Mesothelial cell of epicardium (in vitro differentiated cells): ENCODE measurements around the gene PFKL. TPM values are rescaled to one million over a fixed set of nuclear protein-coding genes. Genes with fewer than 3 reads are reported as not detected.

Source experiments
- DNase-seq, 2 experiments: peaks; one replicate each; pipeline ENCODE4 v3.0.0; 2021; ENCODE audit warnings: low spot score in 2 of 2; ENCODE audit not compliant: unreplicated experiment in 2 of 2
- H3K27ac Mint-ChIP-seq: 2 replicates; pipeline ENCODE4 v1.8.0; 2021; ENCODE audit warnings: mixed read lengths
- H3K27me3 Mint-ChIP-seq: 2 replicates; pipeline ENCODE4 v1.8.0; 2021; ENCODE audit warnings: low read depth, mixed read lengths
- H3K36me3 Mint-ChIP-seq: 2 replicates; pipeline ENCODE4 v1.8.0; 2021; ENCODE audit warnings: mixed read lengths
- H3K4me1 Mint-ChIP-seq: 2 replicates; pipeline ENCODE4 v1.8.0; 2021; ENCODE audit warnings: mixed read lengths
- H3K4me3 Mint-ChIP-seq: 2 replicates; pipeline ENCODE4 v1.8.0; 2021; ENCODE audit warnings: mild to moderate bottlenecking, moderate library complexity, mixed read lengths
- H3K9me3 Mint-ChIP-seq: 2 replicates; pipeline ENCODE4 v1.8.0; 2021; ENCODE audit warnings: mixed read lengths
- total RNA-seq: library from RNA; stranded (reverse); gene quantifications from 3 replicates; pipeline ENCODE4 v1.2.1, GENCODE V29; 2021
- TF ChIP-seq, protein P1 (sequence below): fragments of 200-600 bp; sonication (generic); IDR thresholded peaks from one replicate; pipeline ENCODE4 v1.5.0; 2021; ENCODE audit warnings: antibody characterized with exemption; ENCODE audit not compliant: unreplicated experiment

Gene PFKL
- total RNA-seq, 1 donor from 2014 or later = 155 TPM

- no peak for DNase-seq
- Mint-ChIP-seq H3K36me3 (no peaks in the 10 kb centered on the region), H3K4me3 (no peak overlapping the region), H3K27me3 (peaks cover 37% of the 10 kb centered on the region), H3K9me3 (peaks cover 9% of the 10 kb centered on the region), H3K4me1 (peaks cover 7% of the 10 kb centered on the region), H3K27ac (no peak overlapping the region)
- TF ChIP-seq, protein P1, sequence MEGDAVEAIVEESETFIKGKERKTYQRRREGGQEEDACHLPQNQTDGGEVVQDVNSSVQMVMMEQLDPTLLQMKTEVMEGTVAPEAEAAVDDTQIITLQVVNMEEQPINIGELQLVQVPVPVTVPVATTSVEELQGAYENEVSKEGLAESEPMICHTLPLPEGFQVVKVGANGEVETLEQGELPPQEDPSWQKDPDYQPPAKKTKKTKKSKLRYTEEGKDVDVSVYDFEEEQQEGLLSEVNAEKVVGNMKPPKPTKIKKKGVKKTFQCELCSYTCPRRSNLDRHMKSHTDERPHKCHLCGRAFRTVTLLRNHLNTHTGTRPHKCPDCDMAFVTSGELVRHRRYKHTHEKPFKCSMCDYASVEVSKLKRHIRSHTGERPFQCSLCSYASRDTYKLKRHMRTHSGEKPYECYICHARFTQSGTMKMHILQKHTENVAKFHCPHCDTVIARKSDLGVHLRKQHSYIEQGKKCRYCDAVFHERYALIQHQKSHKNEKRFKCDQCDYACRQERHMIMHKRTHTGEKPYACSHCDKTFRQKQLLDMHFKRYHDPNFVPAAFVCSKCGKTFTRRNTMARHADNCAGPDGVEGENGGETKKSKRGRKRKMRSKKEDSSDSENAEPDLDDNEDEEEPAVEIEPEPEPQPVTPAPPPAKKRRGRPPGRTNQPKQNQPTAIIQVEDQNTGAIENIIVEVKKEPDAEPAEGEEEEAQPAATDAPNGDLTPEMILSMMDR = no peak
These were observed 65.6 kb downstream of the PFKL start for GRCh38 chr21:44365251-44365966.

- Mint-ChIP-seq H3K9me3 (peaks cover 9% of the 10 kb centered on the region), H3K27ac (no peak overlapping the region), H3K4me3 (no peak overlapping the region), H3K36me3 (no peaks in the 10 kb centered on the region), H3K27me3 (peaks cover 43% of the 10 kb centered on the region), H3K4me1 (peaks cover 8% of the 10 kb centered on the region)
- no peak for DNase-seq
- TF ChIP-seq, protein P1 = no peak
These were observed 66.2 kb downstream of the PFKL start for GRCh38 chr21:44365967-44366585.

DNA sequence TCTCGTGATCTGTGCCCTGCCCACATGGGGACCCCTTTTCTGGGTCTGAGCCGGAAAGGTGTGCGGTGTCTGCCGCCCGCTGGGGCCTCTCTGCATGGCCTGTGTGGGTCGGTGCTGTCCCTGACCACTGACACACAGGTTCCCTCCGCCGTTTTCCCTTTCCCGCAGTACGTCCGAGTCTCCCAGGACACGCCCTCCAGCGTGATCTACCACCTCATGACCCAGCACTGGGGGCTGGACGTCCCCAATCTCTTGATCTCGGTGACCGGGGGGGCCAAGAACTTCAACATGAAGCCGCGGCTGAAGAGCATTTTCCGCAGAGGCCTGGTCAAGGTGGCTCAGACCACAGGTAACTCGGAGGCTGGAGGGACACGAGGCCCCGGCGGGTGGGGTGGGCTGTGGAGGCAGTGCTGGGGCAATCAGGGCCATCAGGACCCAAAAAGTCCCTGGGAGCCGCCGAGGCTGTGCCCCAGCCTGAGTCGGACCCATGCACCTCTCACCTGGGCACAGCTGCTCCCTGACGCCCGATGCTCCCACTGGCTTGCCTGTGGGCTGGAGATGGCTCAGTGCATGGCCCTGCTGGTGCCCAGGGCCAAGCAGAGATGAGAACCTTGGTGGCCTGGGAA is 66.8 kb downstream of the PFKL start:
- H3K4me1 Mint-ChIP-seq = peaks cover 8% of the 10 kb centered on the region
- H3K4me3 Mint-ChIP-seq = no peak overlapping the region
- no peak for DNase-seq

DNA sequence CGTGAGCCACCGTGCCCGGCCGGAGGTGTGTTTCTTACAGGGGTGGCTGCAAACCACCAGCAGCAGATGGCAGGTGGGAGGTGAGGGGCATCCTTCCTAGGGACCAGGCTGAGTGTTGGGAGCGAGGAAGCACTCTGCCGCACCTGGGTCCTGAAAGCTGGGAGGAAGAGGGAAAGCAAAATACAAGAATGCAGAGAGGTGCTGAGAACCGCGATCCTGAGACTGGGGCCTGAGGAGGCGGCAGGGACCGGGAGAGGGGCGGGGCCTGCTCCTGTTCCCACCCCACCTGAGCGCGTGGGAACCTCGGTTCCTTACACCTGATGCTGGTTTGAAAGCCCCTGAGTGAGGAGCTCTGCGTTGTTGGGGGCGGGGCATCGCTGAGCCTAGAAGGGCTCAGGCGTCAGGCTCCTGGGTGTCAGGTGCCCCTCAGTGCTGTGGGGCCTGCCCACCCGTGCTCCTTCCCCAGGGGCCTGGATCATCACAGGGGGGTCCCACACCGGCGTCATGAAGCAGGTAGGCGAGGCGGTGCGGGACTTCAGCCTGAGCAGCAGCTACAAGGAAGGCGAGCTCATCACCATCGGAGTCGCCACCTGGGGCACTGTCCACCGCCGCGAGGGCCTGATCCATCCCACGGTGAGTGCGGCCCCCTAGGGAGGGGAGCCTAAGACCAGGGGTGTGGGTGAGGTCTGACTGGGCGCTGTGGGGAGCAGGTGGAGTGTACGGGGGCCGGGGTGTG is 69.0 kb downstream of the PFKL start:
- no peak overlapping the region for H3K27ac Mint-ChIP-seq
- H3K4me3 Mint-ChIP-seq = peak overlapping the region; percentile 42
- no peaks in the 10 kb centered on the region for H3K36me3 Mint-ChIP-seq
- H3K4me1 Mint-ChIP-seq = peaks cover 8% of the 10 kb centered on the region
- no peak for DNase-seq
- H3K27me3 Mint-ChIP-seq = peaks cover 54% of the 10 kb centered on the region
- TF ChIP-seq, protein P1 = no peak
- H3K9me3 Mint-ChIP-seq = no peaks in the 10 kb centered on the region

More for the DNA sequence above, 66.8 kb downstream of the PFKL start:
- peaks cover 46% of the 10 kb centered on the region for H3K27me3 Mint-ChIP-seq
- no peak overlapping the region for H3K27ac Mint-ChIP-seq
- H3K36me3 Mint-ChIP-seq = no peaks in the 10 kb centered on the region
- H3K9me3 Mint-ChIP-seq = peaks cover 9% of the 10 kb centered on the region
- TF ChIP-seq, protein P1 = no peak

GRCh38 chr21:44370027-44370735 is 70.3 kb downstream of the PFKL start:
- Mint-ChIP-seq H3K27ac (no peak overlapping the region), H3K4me1 (peaks cover 8% of the 10 kb centered on the region), H3K4me3 (peak overlapping the region; percentile 28), H3K36me3 (no peaks in the 10 kb centered on the region), H3K27me3 (peaks cover 52% of the 10 kb centered on the region), H3K9me3 (peaks cover 2% of the 10 kb centered on the region)
- TF ChIP-seq, protein P1 = no peak
- DNase-seq = no peak
